Calu3 (cell line): ENCODE data around the gene HERPUD1. TPM values are rescaled to one million over a fixed set of nuclear protein-coding genes. Genes with fewer than 3 reads are reported as not detected.

Source experiments
- BruUV-seq: library from RNA; stranded (reverse); fragments of 400-500 nt; replicated peaks from 2 replicates; lab custom pipeline; 2021; lab: Mats Ljungman, UMichigan
- CTCF ChIA-PET: fragments of 300-600 bp; sonication (Branson Sonifier 250); formaldehyde crosslinking; loops from one replicate; lab custom pipeline; 2022; ENCODE audit warnings: antibody characterized with exemption; lab: Charles Lee
- DNase-seq: peaks from one replicate; pipeline ENCODE4 v3.0.0; 2022
- H3K27ac Mint-ChIP-seq: one replicate; pipeline ENCODE4 v1.8.0; 2022; ENCODE audit warnings: mixed read lengths; ENCODE audit not compliant: unreplicated experiment
- H3K27me3 Mint-ChIP-seq: one replicate; pipeline ENCODE4 v1.8.0; 2022; ENCODE audit warnings: mixed read lengths; ENCODE audit not compliant: unreplicated experiment
- H3K36me3 Mint-ChIP-seq: one replicate; pipeline ENCODE4 v1.8.0; 2022; ENCODE audit warnings: mild to moderate bottlenecking, moderate library complexity, mixed read lengths; ENCODE audit not compliant: insufficient read depth, unreplicated experiment
- H3K4me1 Mint-ChIP-seq: one replicate; pipeline ENCODE4 v1.8.0; 2022; ENCODE audit warnings: mild to moderate bottlenecking, low read depth, mixed read lengths; ENCODE audit not compliant: unreplicated experiment
- H3K4me3 Mint-ChIP-seq: one replicate; pipeline ENCODE4 v1.8.0; 2022; ENCODE audit warnings: mild to moderate bottlenecking, low read depth, moderate library complexity, mixed read lengths; ENCODE audit not compliant: unreplicated experiment
- H3K9me3 Mint-ChIP-seq: one replicate; pipeline ENCODE4 v1.8.0; 2022; ENCODE audit warnings: low read depth, mixed read lengths; ENCODE audit not compliant: unreplicated experiment
- CTCF ChIP-seq: fragments of 200-600 bp; IDR thresholded peaks from one replicate; pipeline ENCODE4 v1.8.0; 2022; ENCODE audit warnings: antibody characterized with exemption; ENCODE audit not compliant: unreplicated experiment
- intact Hi-C: fragments of 100-400 bp; cut with micrococcal nuclease; formaldehyde crosslinking; loops from one replicate; pipeline ENCODE4 v1.10.0; 2022; ENCODE audit not compliant: unreplicated experiment
- total RNA-seq: library from RNA; stranded (reverse); gene quantifications from 2 replicates; pipeline ENCODE4 v1.2.3, GENCODE V29; 2022

HERPUD1 gene
- total RNA-seq, 1 experiment from 2014 or later: 116 TPM

DNA sequence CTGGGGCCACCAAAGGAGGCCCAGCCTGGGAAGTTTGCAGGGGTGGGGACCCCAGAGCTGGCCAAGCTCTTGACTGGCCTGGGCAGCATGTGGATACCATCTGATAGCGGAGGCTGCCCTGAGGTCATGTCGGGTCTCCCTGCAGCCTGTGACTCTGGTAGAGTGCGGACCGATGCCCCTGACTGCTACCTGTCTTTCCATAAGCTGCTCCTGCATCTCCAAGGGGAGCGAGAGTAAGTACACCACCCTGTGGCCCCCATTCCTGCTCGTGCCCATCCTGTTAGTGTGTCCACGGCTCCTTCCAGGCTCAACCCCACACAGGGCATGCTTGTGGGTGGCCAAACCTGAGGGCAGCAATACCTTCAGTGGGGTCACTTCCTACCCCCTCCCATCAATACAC lies 37.8 kb downstream of the HERPUD1 start:
- peaks cover 11% of the 10 kb centered on the region for H3K4me1 Mint-ChIP-seq
- H3K27ac Mint-ChIP-seq: no peak overlapping the region
- TF ChIP-seq CTCF: no peak
- H3K4me3 Mint-ChIP-seq: no peak overlapping the region
- CTCF ChIA-PET: no interaction called here
- H3K9me3 Mint-ChIP-seq: no peaks in the 10 kb centered on the region
- BruUV-seq: no TSS peak
- intact Hi-C loops: no loop called here
- peaks cover 48% of the 10 kb centered on the region for H3K27me3 Mint-ChIP-seq
- DNase-seq: no peak
- peaks cover 4% of the 10 kb centered on the region for H3K36me3 Mint-ChIP-seq

GRCh38 chr16:56970934-56971767 lies 39.2 kb downstream of the HERPUD1 start:
- no peak overlapping the region for H3K27ac Mint-ChIP-seq
- H3K4me3 Mint-ChIP-seq: no peak overlapping the region
- no peaks in the 10 kb centered on the region for H3K36me3 Mint-ChIP-seq
- no peak for TF ChIP-seq CTCF
- BruUV-seq: no TSS peak
- H3K9me3 Mint-ChIP-seq: no peaks in the 10 kb centered on the region
- CTCF ChIA-PET: no interaction called here
- no peaks in the 10 kb centered on the region for H3K4me1 Mint-ChIP-seq
- no peak for DNase-seq
- intact Hi-C loops: no loop called here
- peaks cover 61% of the 10 kb centered on the region for H3K27me3 Mint-ChIP-seq

- Mint-ChIP-seq H3K9me3 (no peaks in the 10 kb centered on the region), H3K4me1 (no peaks in the 10 kb centered on the region), H3K36me3 (no peaks in the 10 kb centered on the region), H3K27ac (no peak overlapping the region), H3K4me3 (no peak overlapping the region), H3K27me3 (peaks cover 66% of the 10 kb centered on the region)
- TF ChIP-seq CTCF: no peak
- no peak for DNase-seq
- BruUV-seq: no TSS peak
- intact Hi-C loops: no loop called here
- CTCF ChIA-PET: interaction anchor here (0.8 kb wide), 1 partner anchor 12 kb away, joined by 3 read pairs; no protein-coding TSS in a partner anchor
Observed at GRCh38 chr16:56971768-56972043, 39.8 kb downstream of the HERPUD1 start.

DNA sequence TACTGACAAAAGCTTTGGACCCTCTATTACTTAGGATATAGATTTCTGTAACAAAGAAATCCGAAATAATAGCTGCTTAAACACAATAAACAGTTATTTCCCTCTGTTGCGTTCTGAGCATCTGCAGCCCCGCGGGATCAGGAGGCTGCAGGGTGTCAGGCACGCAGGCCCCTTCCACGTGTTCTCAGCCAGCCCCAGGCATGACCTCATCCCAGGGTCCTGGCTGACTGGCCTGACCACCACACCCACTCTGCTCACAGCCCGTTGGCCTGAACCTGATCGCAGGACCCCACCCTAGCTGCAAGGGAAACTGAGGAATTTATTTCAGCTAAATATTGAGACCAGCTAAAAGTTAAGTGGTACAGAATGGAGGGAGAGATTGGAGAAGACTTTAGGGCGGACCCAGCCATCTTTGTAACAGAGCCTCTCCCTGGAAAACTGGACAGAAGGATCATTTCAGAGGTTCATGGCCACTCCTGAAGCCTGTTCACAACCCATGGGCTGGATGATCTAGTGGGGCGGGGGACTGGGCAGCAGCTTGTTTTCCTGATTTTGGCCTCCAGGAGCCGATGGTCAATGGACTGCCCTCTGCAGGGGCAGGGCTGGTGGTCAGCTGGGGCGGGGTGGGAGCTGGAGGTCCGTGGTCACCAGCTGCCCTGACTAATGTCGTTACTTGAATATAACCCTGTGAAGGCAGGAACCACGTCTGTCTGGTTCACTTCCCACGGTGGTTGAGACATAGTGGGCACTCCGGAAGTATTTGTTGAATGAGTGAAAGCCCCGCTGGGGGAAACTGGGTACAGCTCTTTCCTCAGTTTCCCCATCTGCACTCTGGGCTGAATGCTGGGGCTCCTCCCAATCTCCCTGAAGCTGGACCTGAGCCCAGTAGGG lies 40.7 kb downstream of the HERPUD1 start:
- H3K27me3 Mint-ChIP-seq: peaks cover 76% of the 10 kb centered on the region
- intact Hi-C loops: no loop called here
- no peak for TF ChIP-seq CTCF
- no peak for DNase-seq
- H3K4me3 Mint-ChIP-seq: no peak overlapping the region
- no peaks in the 10 kb centered on the region for H3K9me3 Mint-ChIP-seq
- H3K27ac Mint-ChIP-seq: no peak overlapping the region
- CTCF ChIA-PET: interaction anchor here (0.8 kb wide), 1 partner anchor 11 kb away, joined by 3 read pairs; no protein-coding TSS in a partner anchor
- H3K36me3 Mint-ChIP-seq: no peaks in the 10 kb centered on the region
- H3K4me1 Mint-ChIP-seq: no peaks in the 10 kb centered on the region
- BruUV-seq: no TSS peak
